ENCODE results near the gene MANSC4.

The MANSC4 gene

GRCh38 chr12:27807063-27807703 is 27.1 kb upstream of the MANSC4 start:
- H3K4me3 ChIP-seq (replicated peaks; ENCODE audit: low read depth, low read length) = no peak overlapping the region
- TF ChIP-seq CTCF (IDR thresholded peaks at IDR 0.05; ENCODE audit: insufficient read depth, low read length, poor library complexity, severe bottlenecking) = peak; percentile 4
- H3K27me3 ChIP-seq (replicated peaks; ENCODE audit: control insufficient read depth, insufficient read depth, low read length) = no peaks in the 10 kb centered on the region
- DNase-seq (ENCODE audit: extremely low read depth, insufficient read length) = no peak
- no peaks in the 10 kb centered on the region for H3K36me3 ChIP-seq (ENCODE audit: control insufficient read depth, insufficient read depth, low read length)

- DNase-seq (ENCODE audit: extremely low read depth, insufficient read length) = no peak
- Histone ChIP-seq H3K36me3 (ENCODE audit: control insufficient read depth, insufficient read depth, low read length) (no peaks in the 10 kb centered on the region; the same call in 1 of the 2 replicates), H3K27me3 (replicated peaks; ENCODE audit: control insufficient read depth, insufficient read depth, low read length) (no peaks in the 10 kb centered on the region), H3K4me3 (replicated peaks; ENCODE audit: low read depth, low read length) (no peak overlapping the region)
- no peak for TF ChIP-seq CTCF (IDR thresholded peaks at IDR 0.05; ENCODE audit: insufficient read depth, low read length, poor library complexity, severe bottlenecking)
Observed at GRCh38 chr12:27806259-27806658, 26.2 kb upstream of the MANSC4 start.

GRCh38 chr12:27805238-27805637 is 25.2 kb upstream of the MANSC4 start:
- H3K4me3 ChIP-seq (replicated peaks; ENCODE audit: low read depth, low read length) = no peak overlapping the region
- no peak for TF ChIP-seq CTCF (IDR thresholded peaks at IDR 0.05; ENCODE audit: insufficient read depth, low read length, poor library complexity, severe bottlenecking)
- no peaks in the 10 kb centered on the region; the same call in 1 of the 2 replicates for H3K36me3 ChIP-seq (ENCODE audit: control insufficient read depth, insufficient read depth, low read length)
- DNase-seq (ENCODE audit: extremely low read depth, insufficient read length) = no peak
- no peaks in the 10 kb centered on the region for H3K27me3 ChIP-seq (replicated peaks; ENCODE audit: control insufficient read depth, insufficient read depth, low read length)

GRCh38 chr12:27802936-27803335 is 22.9 kb upstream of the MANSC4 start:
- Histone ChIP-seq H3K4me3 (replicated peaks; ENCODE audit: low read depth, low read length) (no peak overlapping the region), H3K27me3 (replicated peaks; ENCODE audit: control insufficient read depth, insufficient read depth, low read length) (no peaks in the 10 kb centered on the region), H3K36me3 (ENCODE audit: control insufficient read depth, insufficient read depth, low read length) (peaks cover under 1% of the 10 kb centered on the region)
- DNase-seq (ENCODE audit: extremely low read depth, insufficient read length) = no peak
- TF ChIP-seq CTCF (IDR thresholded peaks at IDR 0.05; ENCODE audit: insufficient read depth, low read length, poor library complexity, severe bottlenecking) = no peak

- Histone ChIP-seq H3K27me3 (replicated peaks; ENCODE audit: control insufficient read depth, insufficient read depth, low read length) (no peaks in the 10 kb centered on the region), H3K4me3 (replicated peaks; ENCODE audit: low read depth, low read length) (no peak overlapping the region), H3K36me3 (ENCODE audit: control insufficient read depth, insufficient read depth, low read length) (peaks cover 5% of the 10 kb centered on the region)
- no peak for DNase-seq (ENCODE audit: extremely low read depth, insufficient read length)
- TF ChIP-seq CTCF (IDR thresholded peaks at IDR 0.05; ENCODE audit: insufficient read depth, low read length, poor library complexity, severe bottlenecking) = no peak
Observed at GRCh38 chr12:27802511-27802910, 22.5 kb upstream of the MANSC4 start.

- no peak for DNase-seq (ENCODE audit: extremely low read depth, insufficient read length)
- Histone ChIP-seq H3K36me3 (ENCODE audit: control insufficient read depth, insufficient read depth, low read length) (peaks cover 5% of the 10 kb centered on the region), H3K4me3 (replicated peaks; ENCODE audit: low read depth, low read length) (no peak overlapping the region), H3K27me3 (replicated peaks; ENCODE audit: control insufficient read depth, insufficient read depth, low read length) (no peaks in the 10 kb centered on the region)
- TF ChIP-seq CTCF (IDR thresholded peaks at IDR 0.05; ENCODE audit: insufficient read depth, low read length, poor library complexity, severe bottlenecking) = no peak
Observed at GRCh38 chr12:27801630-27802029, 21.6 kb upstream of the MANSC4 start.
